Left renal pelvis (tissue), 4 donors: ENCODE measurements around the gene KDM4B. TPM values are rescaled to one million over a fixed set of nuclear protein-coding genes. Genes with fewer than 3 reads are reported as not detected.
"Not testable (repeated sequence)": the region's sequence is repeated elsewhere in the genome, so short reads cannot be mapped to it uniquely, and the experiment has no call there.

Source experiments
- DNase-seq, 4 donors: peaks; one replicate each; pipeline ENCODE4 v3.0.0-alpha.2; 2013; ENCODE audit warnings: low read depth in 4 of 4, low spot score in 3 of 4
- polyA plus RNA-seq, 4 donors: library from polyadenylated mRNA; unstranded; fragments of 120-200 nt; gene quantifications; one replicate each; pipeline ENCODE4 v1.2.1, GENCODE V29; 2013; ENCODE audit not compliant: insufficient read length in 4 of 4

The KDM4B gene
- polyA plus RNA-seq: 10 to 100 TPM; 18.5 to 28.4 (median 22.4) TPM

DNA sequence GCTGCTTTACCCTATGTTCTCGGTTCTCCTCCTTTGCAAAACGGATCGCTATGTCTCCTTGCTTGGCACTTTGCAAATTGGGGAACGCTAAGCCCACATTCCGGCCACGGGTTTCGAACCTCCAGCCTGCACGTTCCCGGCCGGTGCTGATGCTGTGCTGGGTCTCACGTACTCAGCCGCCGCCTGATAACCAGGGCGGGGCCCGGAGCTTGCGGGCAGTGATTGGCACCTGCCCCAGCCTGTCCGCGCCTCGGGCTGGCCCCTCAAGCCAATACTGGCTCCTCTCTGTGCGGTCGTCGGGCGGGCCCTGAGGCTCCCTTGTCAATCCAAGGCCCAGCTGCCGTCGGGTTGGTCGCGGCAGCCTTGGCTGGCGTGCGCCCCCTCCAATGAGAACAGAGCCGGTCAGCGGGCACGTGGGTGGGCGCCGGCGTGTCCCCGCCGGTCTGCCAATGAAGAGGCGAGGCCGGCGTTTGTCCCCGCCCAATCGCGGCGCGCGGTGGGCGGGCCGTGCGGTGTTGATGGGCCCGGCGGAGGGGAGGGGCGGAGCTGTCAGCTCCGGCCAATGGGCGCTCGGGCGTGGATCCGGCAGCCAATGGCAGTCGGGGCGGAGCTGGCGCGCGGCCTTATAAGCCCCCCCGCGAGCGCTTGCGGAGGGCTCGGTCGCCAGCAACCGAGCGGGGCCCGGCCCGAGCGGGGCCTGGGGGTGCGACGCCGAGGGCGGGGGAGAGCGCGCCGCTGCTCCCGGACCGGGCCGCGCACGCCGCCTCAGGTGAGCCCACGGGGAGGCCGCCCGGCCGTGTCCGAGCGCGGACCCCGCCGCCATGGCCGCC is at the start of gene KDM4B:
Gene KDM4B (plus strand): TSS at position 652 of the 830 bp plus-strand sequence. CDS start 63,778 bp downstream, outside the sequence.
- peak; percentile 97 to 98 (median 98) for DNase-seq

DNA sequence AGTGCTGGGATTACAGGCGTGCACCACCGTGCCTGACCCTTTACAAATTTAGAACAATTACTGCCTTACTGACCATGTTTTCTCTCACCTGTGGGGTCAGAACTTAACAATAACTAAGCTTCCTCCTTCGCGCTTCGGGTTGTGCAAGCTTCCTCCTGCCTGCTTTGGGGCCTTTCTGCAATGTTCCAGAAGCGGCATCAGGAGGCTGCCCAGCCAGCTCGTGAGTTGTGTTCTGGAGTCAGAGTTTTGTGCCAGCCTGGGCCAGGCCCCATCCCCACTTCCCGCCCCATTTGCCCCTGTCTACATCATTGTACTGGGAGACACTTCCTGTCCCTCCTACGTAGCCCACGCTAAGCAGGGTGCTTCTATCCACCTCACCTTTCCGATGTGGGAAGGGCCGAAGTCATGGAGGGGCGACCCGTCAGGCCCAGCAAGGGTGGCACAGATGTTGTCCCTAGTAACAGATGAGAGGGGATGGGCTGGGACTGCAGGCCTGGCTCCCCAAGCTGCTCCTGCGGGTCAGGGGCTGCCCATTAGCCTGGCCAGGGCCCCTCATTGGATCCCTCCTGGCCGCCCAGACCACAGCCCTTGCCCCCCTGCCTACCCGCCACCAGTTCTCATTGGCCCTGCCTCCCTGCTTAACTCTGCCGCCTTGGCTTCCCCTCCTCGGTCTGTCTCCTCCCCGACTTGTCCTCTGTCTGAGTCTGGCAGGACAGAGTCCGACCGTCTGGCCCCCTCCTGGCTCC is 46.2 kb upstream of the KDM4B start:
- no peak for DNase-seq

DNA sequence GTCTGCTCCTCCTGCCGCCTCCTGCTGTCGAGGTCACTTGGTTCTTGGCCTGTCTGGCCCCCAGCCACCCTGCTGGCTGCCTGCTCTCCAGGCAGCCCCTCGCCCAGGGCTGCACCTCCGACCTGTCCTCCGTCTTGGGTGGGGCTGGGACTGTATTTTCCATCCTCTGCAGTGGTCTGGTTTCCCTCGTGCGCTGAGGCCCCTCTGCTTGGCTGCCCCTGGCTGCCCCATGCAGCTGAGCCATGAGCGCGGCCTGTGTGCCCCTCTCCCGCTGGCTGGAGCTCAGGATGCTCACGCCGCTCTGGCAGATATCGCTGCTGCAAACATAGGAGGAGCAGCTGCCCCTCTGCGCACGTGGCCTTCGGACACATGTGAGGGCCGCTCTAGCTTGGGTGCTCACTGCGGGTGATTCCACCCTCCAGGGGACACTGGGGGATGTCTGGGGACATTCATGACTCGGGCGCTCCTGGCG is 45.6 kb upstream of the KDM4B start:
- no peak for DNase-seq

DNA sequence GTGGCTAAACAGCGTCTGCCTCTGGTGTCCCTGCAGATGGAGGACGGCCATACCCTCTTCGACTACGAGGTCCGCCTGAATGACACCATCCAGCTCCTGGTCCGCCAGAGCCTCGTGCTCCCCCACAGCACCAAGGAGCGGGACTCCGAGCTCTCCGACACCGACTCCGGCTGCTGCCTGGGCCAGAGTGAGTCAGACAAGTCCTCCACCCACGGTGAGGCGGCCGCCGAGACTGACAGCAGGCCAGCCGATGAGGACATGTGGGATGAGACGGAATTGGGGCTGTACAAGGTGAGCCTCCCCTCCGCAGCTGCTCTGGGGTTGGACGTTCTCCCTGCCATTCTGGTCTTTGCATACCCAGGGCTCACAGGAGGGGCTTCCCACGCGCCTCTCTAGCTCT is 39.7 kb upstream of the KDM4B start:
- no peak for DNase-seq

DNA sequence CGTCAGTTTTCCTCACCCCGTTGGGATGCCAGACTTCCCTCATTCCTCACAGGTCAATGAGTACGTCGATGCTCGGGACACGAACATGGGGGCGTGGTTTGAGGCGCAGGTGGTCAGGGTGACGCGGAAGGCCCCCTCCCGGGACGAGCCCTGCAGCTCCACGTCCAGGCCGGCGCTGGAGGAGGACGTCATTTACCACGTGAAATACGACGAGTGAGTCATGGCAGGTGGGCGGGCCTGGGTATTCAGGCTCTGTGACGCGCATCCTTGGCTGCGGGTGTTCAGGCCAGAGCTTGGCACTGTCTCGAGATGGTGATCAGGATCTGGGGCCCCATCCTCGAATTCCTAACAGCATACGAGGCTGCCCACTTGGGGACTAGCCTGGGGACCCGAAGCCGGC is 38.2 kb upstream of the KDM4B start:
- no peak for DNase-seq

DNA sequence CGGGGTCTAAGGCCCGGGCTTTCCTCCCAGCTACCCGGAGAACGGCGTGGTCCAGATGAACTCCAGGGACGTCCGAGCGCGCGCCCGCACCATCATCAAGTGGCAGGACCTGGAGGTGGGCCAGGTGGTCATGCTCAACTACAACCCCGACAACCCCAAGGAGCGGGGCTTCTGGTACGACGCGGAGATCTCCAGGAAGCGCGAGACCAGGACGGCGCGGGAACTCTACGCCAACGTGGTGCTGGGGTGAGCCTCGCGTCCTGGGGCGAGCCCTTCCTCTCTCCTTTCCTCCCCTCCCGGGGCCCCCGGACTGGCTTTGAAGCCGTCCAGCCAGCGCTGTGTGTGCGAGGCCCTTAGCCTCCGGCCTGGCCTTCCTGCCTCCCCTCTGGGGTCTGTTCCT is 36.2 kb upstream of the KDM4B start:
- DNase-seq: no peak

DNA sequence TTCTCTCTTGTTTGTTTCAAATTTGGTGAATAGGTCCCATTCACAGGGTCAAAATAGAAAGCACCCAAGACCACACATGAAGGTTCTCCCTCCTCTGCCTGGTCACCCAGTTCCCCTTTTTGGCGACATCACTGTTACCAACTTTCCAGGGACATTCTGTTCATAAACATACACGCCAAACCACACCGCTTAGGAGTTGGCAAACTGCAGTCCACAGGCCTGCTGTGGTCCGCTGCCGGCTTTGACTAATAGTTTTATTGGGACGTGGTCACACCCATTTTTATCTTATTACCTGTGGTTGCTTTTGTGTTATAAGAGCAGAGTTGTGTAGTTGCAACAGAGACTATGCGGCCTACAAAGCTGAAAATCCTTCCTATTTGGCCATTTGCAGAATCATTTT is 35.4 kb upstream of the KDM4B start:
- no peak for DNase-seq

DNA sequence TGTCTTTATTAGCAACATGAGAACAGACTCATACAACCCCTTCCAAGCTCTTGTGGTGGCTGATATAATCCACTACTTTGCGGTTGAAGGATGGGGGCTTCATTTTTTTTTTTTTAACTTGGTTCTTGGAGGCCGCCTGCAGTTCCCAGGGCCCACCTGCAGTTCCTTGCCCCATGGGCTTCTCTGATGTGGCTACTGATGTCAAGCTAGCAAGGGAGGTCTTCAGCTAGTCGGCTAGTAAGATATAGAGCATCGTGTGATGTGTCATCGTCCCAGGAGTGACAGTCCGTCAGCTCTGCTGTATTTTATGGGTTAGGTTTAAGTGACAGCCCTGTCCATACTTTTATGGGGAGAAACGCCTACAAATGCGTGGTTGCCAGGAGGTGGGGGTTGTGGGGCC is 33.5 kb upstream of the KDM4B start:
- no peak for DNase-seq

DNA sequence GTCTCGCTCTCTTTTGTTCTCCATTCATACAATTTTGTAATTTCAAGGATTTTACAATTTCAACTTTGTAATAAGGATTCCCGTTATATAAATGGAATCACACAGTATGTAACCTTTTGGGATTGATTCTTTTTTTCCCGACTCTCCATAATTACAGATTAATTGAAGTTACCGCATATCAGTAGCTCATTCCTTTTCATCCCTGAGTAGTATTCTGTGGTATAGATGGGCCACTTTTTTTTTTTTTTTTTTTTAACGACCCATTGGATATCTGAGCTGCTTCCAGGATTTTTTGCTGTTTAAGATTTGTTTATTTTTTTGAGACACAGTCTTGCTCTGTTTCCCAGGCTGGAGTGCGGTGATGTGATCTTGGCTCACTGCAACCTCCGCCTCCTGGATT is 31.9 kb upstream of the KDM4B start:
- no peak for DNase-seq

DNA sequence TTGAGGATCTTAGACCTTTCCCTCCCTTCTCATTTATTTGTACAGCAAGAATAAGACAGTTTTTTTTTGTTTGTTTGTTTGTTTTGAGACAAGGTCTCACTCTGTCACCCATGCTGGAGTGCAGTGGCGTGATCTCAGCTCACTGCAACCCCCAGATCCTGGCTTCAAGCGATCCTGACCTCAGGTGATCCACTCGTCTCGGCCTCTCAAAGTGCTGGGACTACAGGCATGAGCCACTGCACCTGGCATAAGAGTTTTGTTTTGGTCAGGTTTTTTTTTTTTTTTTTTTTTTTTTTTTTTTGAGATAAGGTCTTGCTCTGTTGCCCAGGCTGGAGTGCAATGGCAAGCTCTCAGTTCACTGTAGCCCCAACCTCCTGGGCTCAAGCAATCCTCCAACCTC is 30.5 kb upstream of the KDM4B start:
- not testable (repeated sequence) for DNase-seq

DNA sequence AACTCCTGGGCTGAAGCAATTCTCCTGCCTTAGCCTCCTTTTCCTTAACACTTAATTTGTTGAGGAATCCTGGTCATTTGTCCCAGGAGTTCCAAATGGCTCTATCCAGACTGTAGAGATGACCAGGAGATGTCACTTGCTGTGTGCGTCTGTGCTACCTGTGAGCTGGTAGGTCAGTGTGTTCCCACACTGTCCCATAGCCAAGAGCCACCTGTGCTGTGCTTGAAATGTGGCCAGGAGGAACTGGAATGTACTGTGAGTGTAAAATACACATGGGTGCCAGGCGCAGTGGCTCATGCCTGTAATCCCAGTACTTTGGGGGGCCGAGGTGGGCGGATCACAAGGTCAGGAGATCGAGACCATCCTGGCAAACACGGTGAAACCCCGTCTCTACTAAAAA is 29.4 kb upstream of the KDM4B start:
- DNase-seq: no peak

DNA sequence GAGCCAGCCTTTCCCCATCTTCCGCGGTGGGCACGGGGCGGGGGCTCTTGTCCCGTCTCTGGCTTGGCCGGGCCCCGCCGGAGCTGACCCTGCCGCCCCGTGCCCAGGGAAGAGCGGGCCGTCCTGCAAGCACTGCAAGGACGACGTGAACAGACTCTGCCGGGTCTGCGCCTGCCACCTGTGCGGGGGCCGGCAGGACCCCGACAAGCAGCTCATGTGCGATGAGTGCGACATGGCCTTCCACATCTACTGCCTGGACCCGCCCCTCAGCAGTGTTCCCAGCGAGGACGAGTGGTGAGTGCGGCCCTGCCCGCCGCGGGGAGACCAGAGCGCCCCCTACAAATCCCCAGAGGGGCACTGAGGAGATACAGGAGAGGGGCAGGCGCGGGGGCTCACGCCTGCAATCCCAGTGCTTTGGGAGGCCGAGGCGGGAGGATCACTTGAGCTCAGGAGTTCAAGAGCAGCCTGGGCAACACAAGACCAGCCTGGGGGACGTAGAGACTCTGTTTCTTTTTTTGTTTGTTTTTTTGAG is 27.2 kb upstream of the KDM4B start:
- not testable (repeated sequence) for DNase-seq

DNA sequence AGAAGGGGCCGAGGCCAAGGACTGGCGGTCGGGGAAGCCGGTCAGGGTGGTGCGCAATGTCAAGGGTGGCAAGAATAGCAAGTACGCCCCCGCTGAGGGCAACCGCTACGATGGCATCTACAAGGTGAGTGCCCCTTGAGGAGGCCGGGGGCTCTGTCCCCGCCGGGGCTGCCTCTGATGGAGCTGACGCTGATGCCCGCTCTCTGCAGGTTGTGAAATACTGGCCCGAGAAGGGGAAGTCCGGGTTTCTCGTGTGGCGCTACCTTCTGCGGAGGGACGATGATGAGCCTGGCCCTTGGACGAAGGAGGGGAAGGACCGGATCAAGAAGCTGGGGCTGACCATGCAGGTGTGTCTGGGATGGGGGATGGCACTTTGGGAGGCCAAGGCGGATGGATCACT is 18.3 kb upstream of the KDM4B start:
- DNase-seq: not testable (repeated sequence)

DNA sequence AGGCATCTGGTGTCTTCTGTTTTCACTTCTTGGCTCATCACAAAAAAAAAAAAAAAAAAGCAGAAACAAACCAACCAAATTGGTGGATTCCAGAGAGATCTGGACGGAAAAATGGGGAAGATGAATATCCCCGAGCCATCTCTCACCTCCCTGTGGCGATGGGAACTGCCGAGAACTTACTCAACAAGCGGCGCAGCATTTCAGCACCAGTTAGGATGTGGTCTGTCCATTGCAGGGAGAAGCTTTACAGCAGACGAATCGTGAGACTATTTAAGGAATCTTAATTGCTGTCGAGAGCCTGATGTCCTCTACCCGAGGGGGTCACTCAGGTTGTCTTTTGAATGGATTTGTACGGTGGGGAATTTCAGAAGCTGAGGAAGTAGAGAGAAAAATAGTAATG is 17.3 kb upstream of the KDM4B start:
- no peak for DNase-seq

DNA sequence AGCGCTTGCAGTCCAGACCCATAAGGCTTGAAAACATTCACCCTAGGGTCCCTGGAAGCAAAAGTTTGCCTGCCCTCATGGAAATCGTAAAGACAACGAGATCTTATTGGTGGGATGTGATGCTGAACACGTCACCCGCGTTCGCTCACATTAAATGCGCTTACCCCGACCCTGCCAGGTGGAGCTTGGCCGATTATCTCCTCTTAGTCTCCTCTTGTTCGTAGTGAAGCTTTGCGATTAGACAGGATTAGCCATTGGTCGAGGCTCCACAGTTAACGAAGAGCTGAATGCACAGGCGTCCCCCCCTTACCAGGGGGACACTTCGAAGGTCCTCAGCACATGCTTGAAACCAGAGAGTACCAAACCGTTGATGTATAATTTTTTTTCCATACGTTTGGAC is 16.0 kb upstream of the KDM4B start:
- DNase-seq: no peak

DNA sequence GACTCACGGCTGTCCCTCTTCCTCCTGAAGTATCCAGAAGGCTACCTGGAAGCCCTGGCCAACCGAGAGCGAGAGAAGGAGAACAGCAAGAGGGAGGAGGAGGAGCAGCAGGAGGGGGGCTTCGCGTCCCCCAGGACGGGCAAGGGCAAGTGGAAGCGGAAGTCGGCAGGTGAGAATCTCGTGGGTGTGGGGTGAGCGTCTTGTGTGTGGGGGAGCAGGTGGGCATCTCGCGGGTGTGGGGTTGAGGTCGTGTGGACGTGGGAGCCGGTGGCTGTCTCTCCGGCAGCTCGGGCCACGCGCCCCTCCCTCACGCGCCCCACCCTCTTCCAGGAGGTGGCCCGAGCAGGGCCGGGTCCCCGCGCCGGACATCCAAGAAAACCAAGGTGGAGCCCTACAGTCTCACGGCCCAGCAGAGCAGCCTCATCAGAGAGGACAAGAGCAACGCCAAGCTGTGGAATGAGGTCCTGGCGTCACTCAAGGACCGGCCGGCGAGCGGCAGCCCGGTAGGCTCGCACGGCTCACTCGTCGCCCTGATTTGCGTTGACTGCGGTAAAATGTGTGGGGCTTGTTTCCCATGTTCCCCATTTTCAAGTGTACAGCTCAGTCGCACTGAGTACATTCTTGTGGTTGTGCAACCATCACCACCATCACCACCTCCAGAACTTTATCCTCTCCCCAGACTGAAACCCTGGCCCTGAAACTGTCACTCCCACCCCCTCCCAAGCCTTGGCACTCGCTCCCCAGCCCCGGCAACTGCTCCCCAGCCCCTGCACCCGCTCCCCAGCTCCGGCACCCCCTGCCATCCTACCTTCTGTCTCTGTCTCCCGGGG is 14.4 kb upstream of the KDM4B start:
- DNase-seq: not testable (repeated sequence)

DNA sequence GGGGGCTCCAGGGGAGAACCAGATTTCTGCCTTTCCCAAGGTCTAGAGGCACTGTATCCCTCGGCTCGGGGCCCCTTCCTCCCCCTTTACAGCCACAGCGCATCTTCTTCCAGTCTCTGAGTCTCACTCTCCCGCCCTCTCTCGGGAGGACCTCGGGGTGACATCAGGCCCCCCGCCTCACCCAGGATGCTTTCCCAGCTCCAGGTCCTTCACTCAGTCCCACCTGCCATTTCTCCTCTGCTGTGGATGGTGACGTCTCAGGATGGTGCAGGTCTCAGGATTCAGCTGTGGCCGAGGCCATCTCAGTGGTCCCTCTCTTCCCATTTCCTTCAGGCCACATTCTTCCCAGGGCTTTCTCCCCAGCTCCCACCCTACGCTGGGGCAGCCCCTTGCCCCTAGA is 13.6 kb upstream of the KDM4B start:
- DNase-seq: no peak

DNA sequence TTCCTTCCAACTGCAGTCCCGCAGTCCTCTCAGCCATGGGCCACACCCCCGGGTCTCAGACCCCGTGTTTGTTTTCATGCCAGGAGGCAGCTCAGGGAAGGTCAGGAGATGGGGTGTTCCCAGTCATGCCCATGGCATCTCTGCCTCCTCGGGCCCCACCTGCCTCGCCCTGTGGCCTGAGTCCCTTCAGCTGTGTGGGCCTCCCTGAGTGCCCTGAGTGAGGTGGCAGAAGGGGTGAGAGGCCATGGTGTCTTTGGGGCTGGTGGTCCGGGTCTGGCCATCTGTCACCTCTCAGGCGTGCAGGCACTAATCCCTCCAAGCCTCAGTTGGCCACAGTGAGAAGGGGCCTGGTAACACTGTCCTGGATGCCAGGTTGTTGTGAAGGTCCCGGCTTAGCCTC is 10.9 kb upstream of the KDM4B start:
- DNase-seq: no peak

DNA sequence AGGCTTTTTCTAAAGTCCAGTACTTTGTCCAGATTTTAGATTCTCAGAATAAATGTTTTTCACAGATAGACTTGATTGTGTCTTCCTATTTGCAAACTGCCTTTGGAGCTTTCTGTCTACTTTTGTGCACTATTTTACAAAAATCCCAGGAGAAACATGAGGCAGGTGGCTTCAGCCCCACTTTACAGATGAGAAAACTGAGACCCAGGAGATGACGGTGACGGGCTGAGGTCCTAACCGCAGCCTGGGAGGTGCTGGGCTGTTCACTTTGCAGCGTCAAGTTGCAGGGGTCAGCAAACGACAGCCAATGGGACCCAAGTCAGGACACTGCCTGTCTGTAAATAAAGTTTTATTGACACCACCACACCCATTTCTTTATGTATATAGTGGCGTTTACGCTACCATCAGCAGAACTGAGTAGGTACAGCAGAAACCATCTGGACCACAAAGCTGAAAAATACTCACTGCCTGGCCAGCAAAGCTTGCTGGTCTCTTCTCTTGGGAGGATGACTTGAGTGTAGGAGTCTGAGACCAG is 6.8 kb upstream of the KDM4B start:
- DNase-seq: no peak

DNA sequence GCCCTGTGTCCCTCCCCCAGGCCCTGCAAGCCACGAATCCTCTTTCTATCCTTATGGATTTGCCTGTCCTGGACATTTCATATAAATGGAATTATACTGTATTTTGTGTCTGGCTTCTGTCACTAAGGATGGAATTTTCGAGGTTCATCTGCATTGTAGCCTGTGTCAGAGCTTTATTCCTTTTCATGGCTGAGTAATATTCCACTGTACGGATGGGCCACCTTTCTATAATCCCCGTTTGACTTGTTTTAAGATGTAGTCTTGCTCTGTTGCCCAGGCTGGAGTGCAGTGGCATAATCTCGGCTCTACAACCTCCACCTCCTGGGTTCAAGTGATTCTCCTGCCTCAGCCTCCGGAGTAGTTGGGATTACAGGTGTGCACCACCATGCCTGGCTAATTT is 3.9 kb upstream of the KDM4B start:
- no peak for DNase-seq
